ENCODE results near the gene IL18BP.

IL18BP gene

DNA sequence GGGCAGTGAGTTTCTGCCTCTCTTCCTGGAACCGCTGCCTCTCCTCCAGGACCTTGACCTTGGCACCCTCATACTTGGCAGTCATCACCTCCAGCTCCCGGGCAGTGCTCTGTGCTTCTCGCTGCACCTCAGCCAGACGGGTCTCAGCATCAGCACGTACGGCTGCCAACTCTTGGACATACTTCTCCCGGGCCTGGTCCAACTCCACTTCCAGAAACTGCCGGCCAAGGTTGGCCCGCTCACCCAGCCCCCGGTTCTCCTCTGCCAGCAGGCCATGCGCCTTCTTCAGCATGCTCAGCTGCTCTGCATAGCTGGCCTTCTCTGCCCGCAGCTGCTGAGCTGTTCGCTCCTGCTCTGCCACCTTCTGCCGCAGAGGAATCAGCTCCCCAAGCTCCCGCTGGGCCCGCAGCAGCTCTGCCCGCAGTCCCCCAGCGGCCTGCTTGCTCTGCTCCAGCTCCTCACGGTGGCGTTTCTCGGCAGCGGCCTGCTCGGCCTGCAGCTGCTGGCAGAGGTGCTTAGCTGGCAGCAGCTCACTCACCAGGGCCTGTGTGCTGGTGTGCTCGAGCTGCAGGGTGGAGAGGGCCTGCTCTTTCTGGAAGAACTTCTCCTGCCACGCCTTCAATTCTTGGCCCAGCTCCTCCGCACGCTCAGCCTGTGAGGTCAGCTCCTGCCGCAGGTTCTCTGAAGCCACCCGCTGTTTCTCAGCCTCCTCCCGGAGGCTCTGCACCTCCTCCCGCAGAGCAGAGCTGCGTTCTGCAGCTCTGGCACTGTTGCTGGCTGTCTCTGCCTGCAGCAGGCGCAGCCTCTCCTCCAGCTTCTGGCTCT lies 14.4 kb downstream of the IL18BP start:
- no peak for DNase-seq (ENCODE audit: low read depth)

GRCh38 chr11:72013765-72014711 lies 15.3 kb downstream of the IL18BP start:
- no peak for DNase-seq (ENCODE audit: low read depth)

GRCh38 chr11:72014761-72015320 lies 16.1 kb downstream of the IL18BP start:
- no peak for DNase-seq (ENCODE audit: low read depth)

DNA sequence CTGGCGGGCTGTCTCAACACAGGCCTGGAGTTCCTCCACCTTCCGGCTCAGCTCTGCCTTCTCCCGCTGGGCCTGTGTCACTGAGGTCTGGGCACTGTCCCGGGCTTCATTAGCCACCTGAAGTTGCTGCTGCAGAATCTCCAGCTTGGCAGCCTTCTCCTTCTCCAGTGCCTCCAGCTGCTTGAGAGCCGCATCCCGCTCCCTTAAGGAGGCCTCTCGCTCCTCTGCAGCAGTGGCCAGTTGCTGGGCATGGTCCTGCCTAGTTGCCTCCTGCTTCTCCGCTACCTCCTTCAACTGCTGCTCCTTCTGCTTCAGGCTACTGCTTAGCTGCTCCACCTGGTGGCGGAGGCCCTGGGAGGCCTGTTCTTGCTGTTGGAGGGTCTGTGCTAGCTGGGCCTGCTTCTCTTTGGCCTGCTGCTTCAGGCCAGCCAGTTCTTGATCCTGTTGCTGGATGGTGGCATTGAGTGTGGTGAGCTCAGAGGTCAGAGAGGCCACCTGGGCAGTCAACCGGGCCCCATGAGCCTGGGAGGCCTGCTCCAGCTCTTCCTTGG lies 16.9 kb downstream of the IL18BP start:
- no peak for DNase-seq (ENCODE audit: low read depth)

DNA sequence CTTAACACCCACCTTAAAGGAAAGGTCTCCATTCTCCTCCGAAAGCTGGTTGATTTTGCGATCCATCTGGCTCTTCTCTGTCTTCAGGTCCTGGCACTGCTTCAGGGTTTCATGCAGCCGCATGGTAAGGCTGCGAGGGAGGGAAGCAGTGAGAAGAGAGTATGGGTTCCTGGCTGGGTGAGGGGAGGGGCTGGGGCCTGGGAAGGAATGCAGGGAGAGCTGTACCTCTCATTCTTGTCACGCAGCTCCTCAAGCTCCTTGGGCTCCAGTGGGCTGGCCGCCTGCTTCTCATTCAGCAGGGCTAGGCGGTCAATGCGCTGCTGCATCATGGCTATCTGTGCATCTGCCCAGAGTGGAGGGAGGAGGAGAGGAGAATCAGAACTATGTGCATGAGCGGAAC lies 19.5 kb downstream of the IL18BP start:
- no peak for DNase-seq (ENCODE audit: low read depth)

DNA sequence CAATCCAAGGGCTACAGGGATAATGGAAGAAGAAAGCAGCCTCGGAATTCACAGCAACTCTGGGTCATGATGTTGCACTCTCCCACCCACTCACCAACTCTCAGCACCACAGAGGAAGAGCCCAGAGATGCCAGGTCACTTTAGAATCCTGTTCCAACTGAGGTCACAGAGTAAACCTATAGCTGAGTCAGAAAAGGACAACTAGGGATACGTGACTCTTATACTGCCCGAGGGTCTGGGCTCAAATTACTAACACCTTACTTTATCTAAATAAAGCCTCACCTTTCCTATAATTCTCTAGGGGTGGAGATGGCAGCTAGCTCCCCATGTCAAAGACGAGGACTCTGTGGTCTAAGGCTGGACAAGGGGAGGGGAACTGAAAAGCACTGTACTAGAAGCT lies 24.6 kb downstream of the IL18BP start:
- DNase-seq (ENCODE audit: low read depth): no peak

GRCh38 chr11:72024069-72024754 lies 25.5 kb downstream of the IL18BP start:
- DNase-seq (ENCODE audit: low read depth): no peak

DNA sequence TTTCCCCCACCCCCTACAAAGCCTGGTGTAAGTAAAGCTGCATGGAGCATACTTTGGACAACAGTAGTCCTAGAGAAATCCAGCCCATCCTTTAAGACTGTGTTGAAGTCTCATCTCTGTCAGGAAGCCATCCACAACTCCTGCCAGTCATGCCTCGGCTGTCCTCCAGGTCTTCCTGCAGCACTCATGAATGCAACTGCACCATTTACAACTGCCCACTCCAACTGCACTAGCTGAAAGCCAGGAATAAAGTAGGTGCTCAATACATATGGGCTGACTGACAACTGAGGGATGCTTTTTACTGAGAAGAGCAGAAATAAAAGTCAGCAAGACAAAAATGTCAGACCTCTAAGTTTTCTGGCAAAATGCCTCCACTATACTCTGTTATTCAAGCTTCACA lies 27.4 kb downstream of the IL18BP start:
- no peak for DNase-seq (ENCODE audit: low read depth)

DNA sequence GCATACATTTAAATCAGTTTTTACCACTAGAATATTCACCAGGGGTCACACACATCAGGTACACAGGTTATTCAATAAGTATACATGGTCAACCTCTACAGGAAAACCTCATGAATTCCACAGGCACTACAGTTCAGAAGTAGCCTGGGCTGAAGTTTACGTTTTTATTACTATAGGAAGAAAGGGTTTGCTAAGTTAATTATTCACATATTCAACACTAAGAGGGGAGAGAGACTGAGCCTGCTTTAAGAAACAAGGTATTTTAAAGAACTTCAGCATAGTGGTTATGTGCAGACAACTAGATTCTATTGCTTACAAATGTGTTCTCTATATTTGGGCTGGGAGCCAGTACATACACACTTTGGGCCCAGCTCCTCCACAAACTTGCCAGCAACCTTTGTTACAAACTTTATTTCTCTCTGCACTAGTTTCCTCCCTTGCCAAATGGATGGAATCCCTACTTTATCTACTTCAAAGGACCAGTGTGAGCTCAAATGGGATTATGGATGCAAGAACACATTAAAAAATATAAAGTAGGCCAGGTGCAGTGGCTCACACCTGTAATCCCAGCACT lies 31.9 kb downstream of the IL18BP start:
- no peak for DNase-seq (ENCODE audit: low read depth)

DNA sequence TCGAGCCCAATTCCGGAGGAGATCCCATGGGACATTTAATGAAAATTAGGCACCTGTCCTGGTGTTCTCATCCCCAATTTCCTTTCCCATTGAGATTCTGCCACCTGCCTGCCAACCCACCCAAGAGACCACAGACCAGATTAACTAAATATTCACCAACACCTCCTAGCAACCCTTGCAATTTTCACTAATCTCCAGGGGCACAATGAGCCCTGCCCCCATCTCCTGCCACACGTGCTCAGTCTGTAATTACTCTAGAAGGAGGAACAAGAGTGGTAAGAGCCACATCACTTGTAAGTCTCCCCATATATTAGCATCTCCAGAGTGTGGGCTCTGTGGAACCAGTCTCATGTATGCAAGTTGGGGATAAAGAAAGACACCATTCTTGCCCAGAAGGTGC lies 38.0 kb downstream of the IL18BP start:
- no peak for DNase-seq (ENCODE audit: low read depth)

DNA sequence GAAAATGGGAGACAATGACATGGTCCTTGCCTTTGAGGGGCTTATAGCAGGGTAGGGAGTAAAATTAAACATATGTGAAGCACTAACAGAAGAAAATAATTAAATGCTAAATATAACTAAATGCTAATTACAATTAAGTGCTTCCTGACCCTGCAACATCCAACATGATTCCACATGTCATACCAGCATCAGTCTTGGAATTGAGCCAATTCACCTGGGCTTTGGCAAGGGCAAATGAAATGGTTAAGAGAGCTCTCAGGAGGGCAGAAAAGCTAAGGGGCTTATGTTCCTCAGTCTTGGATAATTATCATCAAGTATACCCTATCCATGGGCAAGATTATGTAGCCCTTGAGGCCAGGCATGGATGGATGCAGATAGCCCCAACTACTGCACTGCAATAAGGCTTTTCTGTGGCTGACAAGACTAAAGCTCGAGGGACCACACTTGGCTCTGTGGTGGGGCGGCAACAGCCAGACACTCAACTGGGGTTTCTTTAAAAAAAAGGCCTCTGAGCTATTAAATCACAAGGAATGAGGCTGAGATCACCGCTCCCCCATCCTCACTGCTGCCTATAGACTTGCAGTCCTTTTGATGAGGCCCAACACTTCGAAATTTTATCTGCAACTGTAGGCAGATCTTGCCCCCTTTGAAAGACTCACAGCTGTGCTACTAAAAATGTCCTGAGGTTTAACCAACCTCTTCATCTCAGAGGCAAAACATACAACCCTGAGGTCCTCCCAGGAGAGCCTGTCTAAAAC lies 39.0 kb downstream of the IL18BP start:
- no peak for DNase-seq (ENCODE audit: low read depth)

- no peak for DNase-seq (ENCODE audit: low read depth)
Observed at GRCh38 chr11:72038491-72038890, 39.8 kb downstream of the IL18BP start.

DNA sequence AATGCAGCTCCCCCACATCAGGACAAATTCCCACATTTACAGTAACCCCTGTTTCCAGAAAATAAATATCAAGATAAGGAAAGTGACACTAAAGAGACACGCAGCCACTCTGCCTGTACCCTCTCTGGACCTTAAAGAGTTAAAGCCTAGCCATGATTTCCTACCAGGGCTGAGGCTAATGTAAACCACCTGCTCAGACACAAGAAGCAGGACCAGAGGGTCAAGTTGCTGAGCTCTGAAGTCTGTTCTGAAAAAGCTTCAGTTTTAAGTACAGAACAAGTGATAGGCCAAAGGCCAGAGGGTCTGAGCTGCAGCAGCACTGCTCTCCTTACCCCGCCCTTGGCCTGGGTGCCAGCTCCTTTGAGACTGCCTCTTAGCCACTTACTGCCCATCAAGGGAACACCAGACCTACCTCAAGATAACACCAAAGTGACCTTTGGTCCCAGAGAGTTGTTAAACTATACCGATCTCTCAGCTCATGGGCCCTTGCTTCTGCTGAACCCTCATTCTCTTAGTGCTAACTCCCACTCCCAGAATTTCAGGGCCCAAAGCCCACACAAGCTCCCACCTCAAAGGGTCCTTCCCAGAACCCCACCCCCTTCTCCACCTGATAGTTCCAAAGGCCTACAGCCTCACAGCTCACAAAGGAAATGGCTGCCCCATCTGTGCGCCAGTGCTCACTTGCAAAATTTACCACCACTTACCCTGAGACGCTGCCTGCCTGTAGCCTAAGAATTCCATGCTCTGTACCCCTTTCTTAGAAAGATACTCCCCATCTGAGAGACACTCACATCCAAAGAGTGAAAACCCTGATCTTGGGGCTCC lies 40.5 kb downstream of the IL18BP start:
- DNase-seq (ENCODE audit: low read depth): no peak

- DNase-seq (ENCODE audit: low read depth): no peak
Observed at GRCh38 chr11:72039856-72040401, 41.2 kb downstream of the IL18BP start.

- peak; percentile 70 for DNase-seq (ENCODE audit: low read depth)
Observed at GRCh38 chr11:72040491-72041363, 42.0 kb downstream of the IL18BP start.

GRCh38 chr11:72041364-72042063 lies 42.8 kb downstream of the IL18BP start:
- DNase-seq (ENCODE audit: low read depth): peak; percentile 17

- no peak for DNase-seq (ENCODE audit: low read depth)
Observed at GRCh38 chr11:72042064-72042745, 43.5 kb downstream of the IL18BP start.
